Stimulated activated CD4-positive, alpha-beta T cell treated with anti-CD3 and anti-CD28 coated beads, TNF-alpha, amount 100 ng/mL, for 48 hours (primary cell): ENCODE data around the gene FHOD1.
A peak's percentile ranks its signal among the peaks of the same experiment; 100 is the strongest.

Experiments
- DNase-seq, 3 donors: peaks; one replicate each; pipeline ENCODE4 v3.0.0-alpha.2; 2020; ENCODE audit warnings: low read depth in 3 of 3

FHOD1 gene

DNA sequence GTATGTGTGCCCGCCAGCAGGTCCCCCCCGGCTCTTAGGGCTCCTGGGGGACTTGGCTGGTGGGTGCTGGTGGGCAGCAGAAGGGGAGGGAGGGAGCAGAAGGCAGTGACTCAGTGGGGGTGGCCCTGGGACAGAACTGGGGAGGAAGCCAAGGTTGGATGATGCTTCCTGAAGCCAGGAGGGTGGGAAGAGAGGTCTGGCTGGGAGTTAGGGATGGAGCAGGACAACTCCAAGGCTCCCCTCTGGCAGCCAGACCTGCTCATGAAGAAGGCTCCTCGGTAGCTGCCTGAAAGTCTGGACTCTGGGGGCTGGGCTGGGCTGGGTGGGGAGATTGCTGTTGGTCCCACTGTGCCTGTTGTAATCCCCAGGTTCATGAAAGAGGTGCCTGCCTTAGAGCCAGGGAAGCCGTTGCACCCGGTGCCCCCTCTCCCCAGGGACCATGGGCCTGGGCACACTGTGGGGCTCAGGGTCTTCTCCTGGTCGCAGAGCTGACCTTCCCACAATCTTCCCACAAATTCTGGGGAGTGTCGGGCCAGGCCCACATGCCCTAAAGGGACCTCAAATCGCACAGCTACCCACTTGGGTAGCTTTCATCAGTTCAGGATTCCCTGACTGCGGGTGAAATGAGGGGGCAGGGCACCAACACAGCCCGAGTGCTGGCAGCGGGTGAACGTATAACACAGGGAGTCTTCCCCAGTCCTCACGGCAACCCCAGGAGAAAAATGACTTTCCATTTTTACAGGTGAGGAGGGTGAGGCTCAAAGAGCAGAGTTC is 30.9 kb upstream of the FHOD1 start:
- DNase-seq, result no peak

DNA sequence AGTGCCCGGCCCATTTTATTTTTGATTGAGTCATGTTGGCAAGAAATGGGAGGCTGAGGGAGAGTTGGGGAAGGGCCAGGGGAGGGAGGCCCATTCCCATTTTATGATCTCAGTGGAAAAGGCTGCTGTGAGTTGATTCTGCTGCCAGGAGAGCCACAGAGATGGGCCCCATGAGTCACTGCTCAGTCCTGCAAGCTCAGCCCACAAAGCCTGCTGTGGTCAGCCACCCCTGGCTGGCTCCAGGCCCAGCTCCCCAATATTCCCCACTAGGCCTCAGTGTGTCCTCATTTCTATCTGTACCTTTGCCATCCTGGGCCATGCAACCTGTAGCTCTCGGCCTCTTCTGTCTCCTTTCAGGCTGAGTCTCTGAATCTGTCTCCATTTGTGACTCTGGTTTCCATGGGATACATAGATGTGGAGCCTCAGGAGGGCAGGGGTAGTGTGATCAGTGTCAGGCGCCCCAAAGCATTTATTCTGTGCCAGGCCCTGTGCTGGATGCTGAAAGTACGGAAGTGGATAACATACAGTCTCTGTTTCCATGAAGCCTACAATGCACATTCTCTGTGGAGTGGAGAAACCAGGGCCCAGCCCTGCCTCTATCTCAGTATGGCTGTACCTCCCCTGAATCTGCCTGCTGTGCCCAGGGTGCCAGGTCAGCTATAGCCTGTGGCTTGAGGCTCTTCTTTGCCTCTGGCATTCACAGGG is 30.2 kb upstream of the FHOD1 start:
- peak in 1 of 3 donors; percentile 28 for DNase-seq

DNA sequence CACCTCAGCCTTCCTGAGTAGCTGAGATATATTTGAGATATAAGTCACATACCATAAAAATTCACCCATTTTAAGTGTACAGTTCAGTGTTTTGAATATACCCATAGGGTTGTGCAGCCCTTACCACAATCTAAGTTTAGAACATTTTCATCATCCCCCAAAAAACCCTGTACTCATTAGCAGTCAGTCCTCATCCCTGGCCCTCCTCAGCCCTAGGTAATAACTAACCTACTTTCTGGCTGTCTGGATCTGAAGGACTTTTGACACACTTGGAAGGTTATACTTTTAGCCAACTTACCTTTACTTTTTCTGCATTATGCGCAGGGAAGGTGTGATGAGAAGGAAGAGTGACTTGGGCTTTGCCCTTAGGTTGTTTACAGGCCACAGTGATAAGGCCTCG is 28.0 kb upstream of the FHOD1 start:
- no peak for DNase-seq

DNA sequence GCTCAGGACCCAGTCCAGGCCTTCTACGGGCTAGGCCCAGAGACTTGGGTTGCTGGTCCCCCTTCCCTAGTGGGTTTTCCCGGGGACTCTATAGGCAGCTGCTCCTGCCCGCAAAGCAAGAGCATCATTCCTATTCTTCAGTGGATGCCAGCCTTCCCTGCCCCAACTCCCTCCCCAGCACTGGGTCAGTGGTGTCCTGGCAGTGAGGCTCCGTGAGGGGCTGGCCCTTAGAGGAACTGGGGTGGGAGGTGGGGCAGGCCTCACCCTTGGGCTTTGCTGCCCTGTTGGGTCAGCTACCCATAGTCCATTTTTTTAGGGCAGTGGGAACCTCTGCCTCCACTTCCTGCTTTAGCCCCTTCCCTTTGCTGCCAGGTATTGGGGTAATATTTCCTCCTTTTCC is 24.2 kb upstream of the FHOD1 start:
- DNase-seq, result no peak

DNA sequence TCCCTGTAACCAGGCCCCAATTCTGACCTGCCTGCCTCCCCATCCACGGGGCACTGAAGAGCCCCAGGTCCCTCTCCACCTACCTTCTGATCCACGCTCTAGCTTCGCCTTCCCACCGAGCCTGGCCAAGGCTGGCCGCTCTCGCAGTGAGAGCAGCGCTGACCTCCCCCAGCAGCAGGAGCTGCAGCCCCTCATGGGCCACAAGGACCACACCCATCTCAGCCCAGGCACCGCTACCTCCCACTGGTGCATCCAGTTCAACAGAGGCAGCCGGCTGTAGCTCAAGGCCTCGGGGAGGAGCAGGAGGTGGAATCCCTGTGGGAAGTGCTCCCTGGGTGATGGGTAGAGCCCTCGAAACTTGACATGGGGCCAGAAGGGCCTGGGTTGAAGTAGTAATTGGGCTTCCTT is 23.7 kb upstream of the FHOD1 start:
- DNase-seq, result no peak

DNA sequence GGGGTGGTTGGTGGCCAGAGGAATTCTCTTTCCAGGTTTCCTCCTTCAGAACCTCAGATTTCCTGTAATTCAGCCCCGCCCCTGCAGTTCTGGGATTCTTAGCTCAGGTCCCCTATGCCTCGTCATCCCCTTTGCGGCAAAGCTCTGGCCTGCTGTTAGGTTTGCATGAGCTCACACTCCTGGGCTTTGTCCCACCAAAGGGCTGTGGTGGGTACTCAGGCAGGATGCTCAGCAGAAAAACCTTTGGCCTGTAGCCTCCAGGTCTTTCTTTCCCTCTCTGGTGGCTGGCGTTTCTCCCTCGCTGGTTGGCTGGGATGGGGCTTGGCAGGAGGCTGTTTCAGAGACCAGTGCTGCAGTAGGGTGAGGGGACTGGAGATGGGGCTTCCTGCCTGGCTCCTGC is 22.5 kb upstream of the FHOD1 start:
- DNase-seq, result no peak

DNA sequence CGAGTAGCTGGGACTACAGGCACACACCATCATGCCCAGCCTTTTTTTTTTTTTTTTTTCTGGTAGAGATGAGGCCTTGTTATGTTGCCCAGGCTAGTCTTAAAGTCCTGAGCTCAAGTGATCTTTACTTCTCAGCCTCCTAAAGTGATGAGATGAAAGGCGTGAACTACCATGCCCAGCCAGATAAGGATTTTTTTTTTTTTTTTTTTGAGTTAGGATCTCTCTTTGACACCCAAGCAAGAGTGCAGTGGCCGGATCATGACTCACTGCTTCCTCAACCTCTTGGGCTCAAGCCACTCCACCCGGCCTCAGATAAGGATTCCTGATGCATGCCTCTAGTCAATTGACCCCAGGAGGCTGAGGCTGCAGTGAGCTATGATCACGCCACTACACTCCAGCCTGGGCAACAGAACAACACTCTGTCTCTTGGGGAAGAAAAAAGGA is 20.9 kb upstream of the FHOD1 start:
- no peak for DNase-seq

DNA sequence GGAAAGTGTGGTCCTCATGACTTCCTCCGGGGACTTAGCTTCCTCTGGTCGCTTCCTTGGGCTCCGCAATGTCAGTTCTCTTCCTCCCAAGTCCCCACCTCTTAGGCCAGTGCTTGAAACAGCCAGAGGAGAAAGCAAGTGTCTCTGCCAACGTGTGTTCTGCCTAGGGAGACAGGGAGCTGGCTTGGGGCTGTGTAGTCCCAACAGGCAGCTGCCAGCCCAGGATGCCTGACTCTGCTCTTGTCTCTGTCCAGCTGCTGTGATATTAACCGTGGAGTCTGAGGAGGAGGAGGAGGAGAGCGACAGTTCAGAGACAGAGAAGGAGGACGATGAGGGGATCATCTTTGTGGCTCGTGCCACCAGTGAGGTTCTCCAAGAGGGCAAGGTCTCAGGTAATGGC is 18.6 kb upstream of the FHOD1 start:
- no peak for DNase-seq

DNA sequence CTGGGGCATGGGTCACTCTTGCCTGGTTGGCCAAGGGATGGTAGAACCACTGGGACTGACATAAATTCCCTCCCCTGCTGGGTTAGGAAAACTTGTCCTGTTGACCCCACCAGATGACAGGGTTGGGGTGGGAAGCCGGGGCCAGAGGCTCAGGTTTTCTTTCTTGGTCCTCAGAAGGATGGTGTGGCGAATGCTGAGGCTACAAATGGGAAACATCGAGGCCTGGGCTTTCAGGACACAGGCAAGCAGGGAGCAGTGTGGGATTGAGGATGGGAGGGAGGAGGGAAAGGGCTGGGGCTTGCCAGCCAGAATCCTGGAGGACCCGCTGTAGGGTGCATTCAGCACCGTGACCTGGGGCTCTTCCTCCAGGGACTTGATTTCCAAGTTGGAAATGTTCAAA is 17.6 kb upstream of the FHOD1 start:
- DNase-seq, result no peak

DNA sequence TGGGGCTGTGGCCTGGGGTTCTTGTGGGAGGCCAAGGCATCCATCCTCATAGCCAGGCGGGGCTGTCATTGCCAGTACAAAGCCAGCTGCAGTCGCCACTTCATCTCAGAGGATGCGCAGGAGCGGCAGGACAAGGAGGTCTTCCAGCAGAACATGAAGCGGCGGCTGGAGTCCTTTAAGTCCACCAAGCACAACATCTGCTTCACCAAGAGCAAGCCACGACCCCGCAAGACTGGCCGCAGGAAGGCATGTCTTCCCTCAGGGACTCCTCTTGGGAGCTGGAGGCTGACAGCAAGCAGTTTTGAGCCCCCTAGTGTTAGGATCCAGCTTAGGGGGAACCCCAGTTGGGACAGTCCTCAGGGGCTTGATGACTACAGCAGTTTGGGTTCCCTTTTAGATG is 17.0 kb upstream of the FHOD1 start:
- no peak for DNase-seq

DNA sequence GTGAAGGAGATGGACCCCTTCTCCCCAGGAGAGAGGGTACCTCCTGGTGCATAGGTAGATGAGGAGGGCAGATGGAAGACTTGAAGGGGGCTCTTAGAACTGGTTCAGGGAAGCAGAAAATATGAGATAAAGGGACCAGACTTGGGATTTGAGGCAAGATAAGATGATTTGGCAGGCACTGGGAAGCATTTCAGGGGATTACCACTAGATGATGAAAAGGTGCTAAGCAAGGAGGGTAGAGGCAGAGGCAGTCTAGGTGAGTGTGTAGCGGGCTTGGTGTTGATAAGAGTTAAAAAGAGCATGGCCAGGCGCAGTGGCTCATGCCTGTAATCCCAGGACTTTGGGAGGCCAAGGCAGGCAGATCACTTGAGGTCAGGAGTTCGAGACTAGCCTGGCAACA is 15.9 kb upstream of the FHOD1 start:
- DNase-seq, result no peak

DNA sequence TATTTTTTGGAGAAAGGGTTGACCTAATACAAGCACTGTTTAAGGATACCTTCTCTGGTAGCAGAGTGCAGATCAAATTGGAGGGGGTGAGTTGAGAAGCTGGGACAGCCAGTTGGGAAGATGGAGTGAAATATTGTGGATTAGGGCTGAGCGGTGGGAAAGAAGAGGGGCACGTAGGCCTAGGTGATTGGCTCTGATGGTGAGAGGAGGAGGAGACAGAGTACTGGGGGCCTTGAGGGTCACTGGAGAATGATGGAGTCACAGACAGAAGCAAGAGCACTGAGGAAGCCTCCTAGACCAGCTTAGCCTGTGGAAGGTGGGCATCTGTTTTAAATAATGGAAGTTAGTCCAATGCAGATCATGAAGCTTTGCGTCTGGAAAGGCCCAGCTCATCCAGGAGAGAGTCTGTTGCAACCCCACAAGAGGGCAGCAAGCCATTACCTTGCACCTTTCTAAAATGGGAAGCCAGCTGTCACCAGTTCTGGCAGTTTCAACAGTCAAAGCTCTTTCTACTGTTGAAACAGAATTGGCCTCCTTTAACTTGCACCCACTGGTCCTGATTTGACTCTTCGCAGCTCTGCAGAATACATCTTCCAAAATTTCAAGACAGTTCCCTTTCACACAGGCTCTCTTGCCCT is 13.3 kb upstream of the FHOD1 start:
- no peak for DNase-seq

DNA sequence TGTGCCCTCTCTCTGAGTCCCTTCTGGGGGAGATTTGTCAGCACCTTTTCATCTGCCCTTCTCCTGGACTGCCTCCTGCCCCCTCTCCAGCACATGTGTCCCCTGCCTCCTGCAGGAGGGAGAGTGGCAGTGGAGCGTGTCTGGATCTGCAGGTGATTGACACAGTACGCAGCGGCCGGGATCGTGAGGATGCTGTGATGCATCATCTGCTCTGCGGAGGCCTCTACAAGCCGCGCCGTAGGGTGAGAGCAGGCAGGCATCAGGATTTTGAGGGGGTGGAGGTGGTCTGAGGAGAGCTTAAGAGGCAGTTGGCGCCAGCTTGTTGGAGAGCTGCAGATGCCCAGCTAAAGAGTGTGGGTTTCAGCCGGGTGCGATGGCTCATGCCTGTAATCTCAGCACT is 12.4 kb upstream of the FHOD1 start:
- DNase-seq, result no peak

DNA sequence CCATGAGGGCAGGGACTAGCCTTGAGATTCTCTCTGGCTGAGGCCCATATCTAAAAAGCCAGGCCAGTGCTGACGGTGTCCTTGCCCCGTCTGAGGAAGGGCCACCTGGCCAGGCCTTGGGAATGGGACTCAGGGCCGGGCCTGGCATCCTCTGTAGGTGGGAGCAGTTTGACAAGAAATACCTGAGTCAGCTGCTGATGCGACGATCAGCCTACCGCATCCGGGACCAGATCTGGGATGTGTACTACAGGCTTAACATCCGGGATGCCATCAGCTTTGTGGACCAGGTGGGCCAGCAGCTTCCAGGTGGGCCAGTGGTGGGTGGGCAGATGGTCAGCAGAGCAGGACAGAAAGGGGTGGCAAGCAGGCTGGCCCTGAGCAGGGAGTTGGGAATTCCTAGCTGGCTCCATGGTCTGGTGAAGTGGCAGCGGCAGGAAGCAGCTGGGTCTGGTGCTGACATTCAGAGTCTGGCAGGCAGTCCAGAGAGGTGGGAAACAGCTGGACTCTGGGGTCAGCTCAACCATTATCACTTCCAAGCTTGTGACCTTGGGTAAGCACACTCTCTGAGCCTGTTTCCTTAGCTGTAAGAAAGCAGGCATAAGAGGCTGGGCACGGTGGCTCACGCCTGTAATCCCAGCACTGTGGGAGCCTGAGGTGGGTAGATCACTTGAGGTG is 11.0 kb upstream of the FHOD1 start:
- no peak for DNase-seq

DNA sequence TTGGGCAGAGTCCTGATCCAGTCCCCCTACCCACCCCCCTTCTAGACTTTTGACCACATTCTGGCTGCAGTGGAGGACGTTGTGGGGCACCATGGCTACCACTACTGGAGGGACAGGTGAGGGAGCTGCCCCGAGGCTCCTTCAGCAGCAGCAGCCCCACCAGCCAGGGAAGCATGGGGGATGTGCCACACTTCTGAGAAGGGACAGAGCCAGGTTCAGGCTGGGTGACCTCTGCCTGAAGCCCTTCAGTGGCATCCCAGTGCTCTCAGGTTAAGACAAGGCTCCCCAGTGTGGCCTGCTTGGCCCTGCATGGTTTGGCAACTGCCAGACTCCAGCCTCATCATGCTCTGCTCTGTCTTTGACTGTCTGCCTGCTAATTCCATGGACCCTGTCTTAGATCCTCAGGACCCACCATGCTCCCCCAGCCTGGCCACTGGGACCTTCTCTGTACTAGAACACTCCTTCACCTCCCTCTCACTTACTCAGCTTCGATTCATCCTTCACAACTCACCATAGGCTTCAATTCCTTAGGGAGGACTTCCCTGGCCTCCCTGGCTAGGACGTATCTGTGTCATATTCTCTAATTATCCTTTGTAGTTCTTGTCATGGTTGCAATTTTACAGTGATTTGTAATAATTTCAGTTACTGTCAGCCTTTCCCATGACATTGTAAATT is 10.3 kb upstream of the FHOD1 start:
- DNase-seq, result no peak

DNA sequence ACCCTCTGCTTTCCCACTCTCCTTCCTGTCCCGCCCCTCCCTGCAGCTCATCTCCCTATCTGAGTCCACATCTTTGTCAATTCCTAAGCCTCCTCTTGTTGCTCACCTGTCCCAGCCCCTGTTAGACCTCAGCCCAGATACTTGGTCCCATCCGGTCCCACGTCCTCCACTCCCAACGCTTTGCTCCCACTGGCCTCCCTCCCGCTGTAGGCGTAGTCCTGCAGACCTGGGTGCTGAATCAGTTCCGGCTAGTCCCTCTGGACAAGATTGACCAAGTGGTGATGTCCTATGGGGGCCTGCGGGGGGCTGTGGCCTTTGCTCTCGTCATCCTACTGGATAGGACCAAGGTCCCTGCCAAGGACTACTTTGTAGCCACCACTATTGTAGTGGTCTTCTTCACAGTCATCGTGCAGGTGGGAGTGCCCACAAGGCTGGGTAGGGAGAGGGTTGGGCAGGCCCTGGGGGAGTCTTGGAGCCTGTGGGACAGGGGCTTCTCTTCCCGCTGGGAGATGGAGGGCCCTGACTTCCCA is 9.5 kb upstream of the FHOD1 start:
- no peak for DNase-seq

DNA sequence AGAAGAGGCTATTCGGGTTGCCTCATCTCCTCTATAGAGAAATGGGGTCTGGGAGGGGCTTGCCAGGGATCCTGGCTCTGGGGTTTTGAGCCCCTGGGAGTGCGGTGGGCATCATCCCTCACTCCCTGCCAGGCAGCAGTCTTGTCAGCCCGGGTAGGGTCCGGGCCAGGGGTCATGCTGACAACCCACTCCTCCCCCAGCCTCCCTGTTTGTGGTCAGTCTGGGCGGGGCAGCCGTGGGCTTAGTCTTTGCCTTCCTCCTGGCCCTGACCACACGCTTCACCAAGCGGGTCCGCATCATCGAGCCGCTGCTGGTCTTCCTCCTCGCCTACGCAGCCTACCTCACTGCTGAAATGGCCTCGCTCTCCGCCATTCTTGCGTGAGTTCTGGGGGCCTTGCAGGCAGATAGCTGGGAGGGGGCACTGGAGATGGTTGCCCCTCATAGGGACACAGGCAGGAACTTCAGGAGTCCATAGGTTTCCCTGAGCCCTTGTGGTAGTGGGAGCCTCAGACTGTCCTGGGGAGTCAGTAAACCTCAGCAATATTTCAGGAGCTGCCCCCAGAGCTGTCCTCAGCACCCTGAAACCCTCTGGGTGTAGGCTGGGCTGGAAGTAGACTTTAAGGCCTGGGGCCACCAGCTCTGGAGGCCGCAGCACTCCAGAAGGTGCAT is 8.4 kb upstream of the FHOD1 start:
- DNase-seq, result no peak

DNA sequence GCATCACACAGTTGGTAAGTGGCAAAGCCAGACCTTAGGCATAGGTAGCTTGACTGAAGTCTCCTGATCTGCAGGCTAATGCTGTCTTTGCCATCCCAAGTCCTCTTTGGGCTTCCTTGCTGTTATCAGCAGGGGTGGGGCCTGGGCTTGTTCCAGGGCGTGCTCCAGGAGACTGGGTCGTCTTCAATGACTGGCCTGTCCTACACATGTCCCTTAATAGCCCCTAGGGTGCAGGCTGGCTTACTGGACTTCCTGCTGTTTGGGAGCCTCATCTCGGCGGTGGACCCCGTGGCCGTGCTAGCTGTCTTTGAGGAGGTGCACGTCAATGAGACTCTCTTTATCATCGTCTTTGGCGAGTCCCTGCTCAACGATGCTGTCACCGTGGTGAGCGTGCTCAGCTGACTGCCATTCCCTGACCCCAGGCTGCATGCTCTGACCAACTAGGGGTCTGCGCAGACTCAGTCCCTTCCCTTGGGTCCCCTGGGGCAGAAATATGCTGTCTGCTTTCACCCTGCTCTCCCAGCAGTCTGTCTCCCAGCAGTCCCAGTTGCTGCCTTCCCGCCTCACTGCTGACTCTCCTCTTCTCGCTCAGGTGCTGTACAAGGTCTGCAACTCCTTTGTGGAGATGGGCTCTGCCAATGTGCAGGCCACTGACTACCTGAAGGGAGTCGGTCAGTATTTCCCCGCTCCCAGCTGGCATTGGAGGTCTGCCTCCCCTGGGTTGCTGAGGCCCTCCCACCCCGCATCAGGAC is 7.7 kb upstream of the FHOD1 start:
- no peak for DNase-seq

DNA sequence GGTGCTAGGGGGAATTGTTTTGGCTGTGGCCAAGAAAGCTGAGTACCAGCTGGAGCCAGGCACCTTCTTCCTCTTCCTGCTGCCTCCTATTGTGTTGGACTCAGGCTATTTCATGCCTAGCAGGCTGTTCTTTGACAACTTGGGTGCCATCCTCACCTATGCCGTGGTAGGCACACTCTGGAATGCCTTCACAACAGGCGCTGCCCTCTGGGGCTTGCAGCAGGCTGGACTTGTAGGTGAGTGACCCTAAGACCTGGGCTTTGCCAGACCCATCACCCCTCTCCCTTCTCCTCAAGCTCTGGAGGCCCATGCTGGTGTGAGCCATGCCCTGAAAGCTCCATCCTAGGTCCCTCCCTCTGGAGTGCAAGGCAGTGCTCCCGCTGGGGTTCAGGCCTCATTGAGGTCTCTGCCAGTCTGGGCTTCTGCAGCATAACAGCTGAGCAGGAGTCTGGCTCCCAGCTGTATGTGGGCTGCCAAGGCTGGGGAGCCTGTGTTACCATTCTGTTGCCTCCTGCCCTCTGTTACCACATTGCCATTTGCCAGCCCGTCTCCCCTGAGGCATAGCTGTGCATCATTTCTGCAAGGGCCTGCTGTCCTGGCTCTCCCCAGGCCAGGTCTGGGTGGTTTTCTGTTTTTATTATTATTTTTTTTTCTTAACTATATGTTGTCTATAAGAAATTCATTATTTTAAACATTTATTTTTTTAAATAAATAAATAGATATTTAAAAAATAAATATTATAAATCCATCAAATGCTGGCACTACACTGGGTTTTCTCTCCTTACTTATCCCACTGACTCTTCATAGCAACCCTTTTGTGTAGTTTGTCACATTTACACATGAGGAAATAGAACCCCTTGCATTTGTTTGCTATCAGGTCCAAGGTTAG is 5.6 kb upstream of the FHOD1 start:
- no peak for DNase-seq

DNA sequence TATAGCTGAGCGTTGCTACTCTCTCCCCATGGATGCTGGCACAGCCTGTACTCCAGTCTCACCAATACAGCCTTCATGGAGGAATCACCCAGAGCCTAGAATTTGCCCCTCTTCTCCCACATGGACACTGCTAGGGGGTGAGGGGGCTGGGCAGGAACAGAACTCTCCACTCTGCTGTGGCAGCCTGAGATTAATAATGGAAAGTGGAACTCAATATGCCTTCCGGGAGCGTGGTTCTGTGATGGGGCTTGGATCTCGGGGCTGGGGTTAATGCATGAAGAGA is 2.7 kb upstream of the FHOD1 start:
- DNase-seq, result no peak
